G401 (cell line): ENCODE data around the gene KLK12. TPM values are rescaled to one million over a fixed set of nuclear protein-coding genes. Genes with fewer than 3 reads are reported as not detected.

Experiments
- DNase-seq: peaks from one replicate; pipeline ENCODE4 v3.0.0-alpha.2; 2015; ENCODE audit warnings: low spot score
- in situ Hi-C: cut with HindIII; loops from 2 replicates; pipeline ENCODE4 v1.10.0; 2016; ENCODE audit warnings: low sequenced_read_pairs, mixed read lengths
- total RNA-seq: library from RNA; depleted of rRNA; stranded (reverse); fragments of >200 nt; shearing (Covaris generic); gene quantifications from 2 replicates; pipeline ENCODE4 v1.2.3, GENCODE V29; 2014; rRNA removed

KLK12 gene, protein sequence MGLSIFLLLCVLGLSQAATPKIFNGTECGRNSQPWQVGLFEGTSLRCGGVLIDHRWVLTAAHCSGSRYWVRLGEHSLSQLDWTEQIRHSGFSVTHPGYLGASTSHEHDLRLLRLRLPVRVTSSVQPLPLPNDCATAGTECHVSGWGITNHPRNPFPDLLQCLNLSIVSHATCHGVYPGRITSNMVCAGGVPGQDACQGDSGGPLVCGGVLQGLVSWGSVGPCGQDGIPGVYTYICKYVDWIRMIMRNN
- not detected in 2 replicates for total RNA-seq

DNA sequence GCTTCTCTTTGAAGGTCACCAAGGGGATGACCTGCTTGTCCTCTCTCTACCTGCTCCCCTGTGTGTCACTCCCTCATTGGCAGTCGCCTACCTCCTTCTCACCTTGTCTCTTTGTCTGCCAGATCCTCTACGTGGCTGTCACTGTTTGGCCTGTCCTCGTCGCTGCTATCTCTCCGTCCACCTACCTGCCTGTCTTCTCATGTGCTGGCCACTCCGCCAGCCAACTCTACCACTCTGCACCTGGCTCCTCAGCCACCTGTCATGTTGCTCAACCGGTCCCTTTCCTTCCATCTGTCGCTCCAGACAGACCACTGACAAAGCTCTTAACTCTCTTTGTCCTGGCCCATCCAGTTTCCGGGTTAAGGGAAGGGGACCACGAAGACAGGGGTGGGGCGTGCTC, at the start of gene KLK12:
Gene KLK12, minus strand, starts transcription at position 299 of the 400 bp plus-strand sequence. CDS start 381 bp downstream, outside the sequence.
- DNase-seq: no peak
- in situ Hi-C loops: no loop called here

- DNase-seq: no peak
- in situ Hi-C loops: no loop called here
Measured at GRCh38 chr19:51084505-51084904, 49.7 kb upstream of the KLK12 start.

DNA sequence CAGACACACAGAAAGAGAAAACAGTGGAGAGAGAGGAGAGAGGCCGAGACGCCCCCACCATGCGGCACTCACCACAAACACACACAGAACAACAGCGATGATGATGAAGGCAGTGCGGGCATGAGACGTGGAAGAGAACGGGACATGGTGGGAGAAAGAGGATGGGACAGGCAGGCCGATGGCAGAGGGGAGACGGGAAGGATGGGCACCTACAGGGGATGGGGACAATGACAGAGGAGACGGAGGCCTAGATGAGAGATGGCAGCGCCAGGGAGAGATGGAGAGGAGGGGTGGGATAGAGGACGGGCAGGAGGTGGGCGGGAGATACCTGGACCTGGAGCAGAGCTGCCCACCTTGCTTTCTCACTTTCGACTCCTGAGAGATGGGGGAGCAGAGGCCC, 49.0 kb upstream of the KLK12 start:
- no peak for DNase-seq
- in situ Hi-C loops: no loop called here

DNA sequence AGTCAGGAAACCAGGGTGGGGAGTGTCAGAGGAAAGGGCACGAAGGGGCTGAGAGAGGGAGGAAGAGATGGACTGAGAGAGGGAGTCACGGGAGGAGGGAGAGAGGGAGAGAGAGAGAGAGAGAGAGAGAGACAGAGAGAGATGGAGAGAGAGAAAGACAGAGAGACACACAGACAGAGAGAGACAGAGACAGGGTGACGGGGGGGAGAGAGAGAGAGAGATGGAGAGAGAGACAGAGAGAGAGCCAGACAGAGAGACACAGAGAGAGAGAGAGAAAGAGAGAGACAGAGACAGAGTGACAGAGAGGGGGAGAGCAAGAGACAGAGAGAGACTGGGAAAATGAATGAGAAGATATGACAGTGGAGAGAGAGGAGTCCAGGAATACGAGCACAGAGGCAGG, 48.4 kb upstream of the KLK12 start:
- in situ Hi-C loops: no loop called here
- no peak for DNase-seq

DNA sequence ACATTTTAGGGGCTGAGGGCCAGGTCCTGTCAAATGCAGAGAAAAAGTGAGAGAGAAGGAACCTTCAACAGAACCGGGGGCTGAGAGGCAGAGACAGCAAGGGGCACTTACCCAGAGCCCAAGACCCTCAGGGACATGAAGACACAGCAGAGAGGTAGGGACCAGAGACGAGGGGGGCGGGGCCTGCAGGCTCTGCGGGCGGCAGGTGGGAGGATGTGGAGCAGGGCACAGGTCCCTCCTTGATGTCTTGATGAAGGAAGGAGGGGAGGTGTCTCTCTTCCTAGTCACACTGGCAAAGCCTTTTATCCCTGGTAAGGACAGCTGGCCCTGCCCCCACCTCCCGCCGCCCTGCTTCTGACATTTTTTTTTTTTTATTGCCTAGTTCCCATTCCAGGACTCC, 47.8 kb upstream of the KLK12 start, which contains the start of gene KLK14:
Gene KLK14, minus strand, starts transcription at position 277 of the 400 bp plus-strand sequence. Its CDS starts 273 bp downstream, at position 4.
- no peak for DNase-seq
- in situ Hi-C loops: no loop called here

DNA sequence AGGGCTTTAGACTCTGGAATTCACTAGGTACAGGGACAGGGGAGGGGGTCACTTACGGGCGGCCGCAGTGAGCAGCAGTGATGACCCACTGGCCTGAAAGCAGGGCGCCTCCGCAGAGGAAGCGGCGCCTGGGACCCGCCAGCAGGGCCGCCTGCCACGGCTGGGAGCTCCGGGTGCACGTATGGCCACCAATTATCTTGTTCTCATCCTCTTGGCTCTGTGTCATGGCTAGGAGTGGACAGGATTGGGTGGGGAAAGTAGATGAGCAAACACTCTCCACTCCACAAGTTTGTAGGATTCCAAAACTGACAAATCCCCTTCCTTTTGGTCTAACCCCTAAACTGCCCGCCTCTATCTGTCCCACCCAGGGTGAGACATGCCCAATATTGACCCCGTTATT, 46.7 kb upstream of the KLK12 start:
- no peak for DNase-seq
- in situ Hi-C loops: no loop called here

DNA sequence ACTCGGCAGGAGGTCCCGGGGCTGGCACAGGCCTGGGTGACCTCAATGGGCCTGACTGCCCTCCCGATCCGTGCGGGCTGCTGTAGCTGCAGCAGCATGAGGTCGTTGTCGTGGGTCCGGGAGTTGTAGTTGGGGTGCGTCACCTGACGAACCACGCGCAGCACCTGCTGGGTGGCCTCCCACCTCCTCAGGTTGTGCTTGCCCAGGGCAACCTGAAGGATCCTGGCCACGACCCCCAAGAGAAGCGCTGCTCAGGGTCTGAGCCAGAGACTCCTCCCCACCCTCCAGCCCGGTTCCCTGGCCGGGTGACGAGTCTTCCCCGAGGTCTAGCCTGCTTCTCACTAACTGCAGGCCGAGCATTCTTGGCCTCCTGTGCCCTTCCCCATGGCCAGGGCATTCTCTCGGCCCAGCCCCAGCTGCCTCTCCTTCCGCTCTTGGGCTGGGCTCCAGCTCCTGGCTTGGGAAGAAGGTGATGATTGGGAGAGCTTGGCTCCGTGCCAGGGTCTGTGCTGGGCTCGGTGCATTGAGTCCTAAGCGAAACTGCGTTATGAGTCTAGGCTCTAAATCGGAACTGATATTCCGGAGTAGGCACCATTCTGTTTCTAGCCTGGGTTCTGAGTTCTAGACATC, 44.8 kb upstream of the KLK12 start:
- DNase-seq: peak; percentile 13
- in situ Hi-C loops: no loop called here

DNA sequence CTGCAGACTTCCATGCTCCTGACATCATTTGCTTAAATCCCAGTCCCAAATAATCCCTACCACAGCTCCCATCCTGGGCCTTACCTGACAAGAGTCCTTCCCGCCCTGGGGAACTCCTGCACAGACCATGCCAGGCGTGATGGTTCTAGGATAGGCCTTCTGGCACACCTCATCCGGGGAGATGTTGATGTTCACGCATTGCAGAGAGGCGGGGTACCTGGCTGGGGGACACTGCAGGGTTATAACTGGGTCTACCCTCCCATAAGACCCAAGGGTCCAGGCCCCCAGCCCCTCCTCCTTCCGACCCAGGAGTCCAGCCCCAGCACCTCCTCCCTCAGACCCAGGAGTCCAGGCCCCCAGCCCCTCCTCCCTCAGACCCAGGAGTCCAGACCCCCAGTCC, 43.9 kb upstream of the KLK12 start:
- in situ Hi-C loops: no loop called here
- DNase-seq: no peak

DNA sequence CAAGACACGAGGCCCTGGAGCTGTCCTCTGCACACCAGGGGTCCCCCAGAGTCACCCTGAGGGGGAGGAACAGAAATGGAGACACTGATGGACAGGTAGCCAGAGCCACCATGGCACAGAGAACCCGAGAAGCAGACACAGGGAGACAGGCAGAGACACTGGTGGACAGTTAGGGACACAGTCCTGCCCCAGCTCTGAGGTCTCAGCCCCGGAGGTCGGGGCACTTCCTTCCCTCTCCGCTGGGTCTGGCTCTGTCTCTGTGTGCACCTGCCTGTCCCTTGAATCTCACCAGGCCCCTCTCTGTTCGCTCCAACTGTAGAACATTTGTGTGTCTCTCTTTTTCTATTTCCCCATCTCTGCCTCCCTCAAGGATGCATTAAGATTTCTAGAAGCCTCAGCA, 43.3 kb upstream of the KLK12 start:
- in situ Hi-C loops: no loop called here
- DNase-seq: no peak

DNA sequence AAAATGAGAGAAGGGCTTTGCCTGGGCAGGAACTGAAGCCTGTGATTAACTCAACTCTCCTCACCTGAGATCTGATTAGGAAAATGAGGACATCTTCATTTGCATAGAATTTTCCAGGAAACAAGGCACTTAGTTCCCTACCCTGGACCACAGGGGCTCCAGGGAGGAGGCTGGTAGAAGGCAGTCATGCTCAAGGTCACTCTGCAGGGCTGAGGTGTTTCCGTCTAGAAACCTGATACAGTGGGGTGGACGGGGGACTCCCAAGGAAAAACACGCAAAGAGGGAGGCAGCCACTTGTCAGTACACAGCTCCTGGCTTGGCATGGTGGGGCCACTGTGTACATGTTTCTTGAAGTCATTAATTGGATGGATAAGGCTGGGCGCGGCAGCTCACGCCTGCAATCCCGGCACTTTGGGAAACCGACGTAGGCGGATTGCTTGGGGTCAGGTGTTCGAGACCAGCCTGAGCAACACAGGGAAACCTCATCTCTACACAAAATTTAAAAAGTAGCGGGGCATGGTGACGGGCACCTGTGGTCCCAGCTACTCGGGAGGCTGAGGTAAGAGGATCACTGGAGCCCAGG, 41.9 kb upstream of the KLK12 start:
- in situ Hi-C loops: no loop called here
- no peak for DNase-seq

- in situ Hi-C loops: no loop called here
- no peak for DNase-seq
Measured at GRCh38 chr19:51075998-51076397, 41.2 kb upstream of the KLK12 start.

- in situ Hi-C loops: no loop called here
- no peak for DNase-seq
Measured at GRCh38 chr19:51071095-51071405, 36.2 kb upstream of the KLK12 start.

DNA sequence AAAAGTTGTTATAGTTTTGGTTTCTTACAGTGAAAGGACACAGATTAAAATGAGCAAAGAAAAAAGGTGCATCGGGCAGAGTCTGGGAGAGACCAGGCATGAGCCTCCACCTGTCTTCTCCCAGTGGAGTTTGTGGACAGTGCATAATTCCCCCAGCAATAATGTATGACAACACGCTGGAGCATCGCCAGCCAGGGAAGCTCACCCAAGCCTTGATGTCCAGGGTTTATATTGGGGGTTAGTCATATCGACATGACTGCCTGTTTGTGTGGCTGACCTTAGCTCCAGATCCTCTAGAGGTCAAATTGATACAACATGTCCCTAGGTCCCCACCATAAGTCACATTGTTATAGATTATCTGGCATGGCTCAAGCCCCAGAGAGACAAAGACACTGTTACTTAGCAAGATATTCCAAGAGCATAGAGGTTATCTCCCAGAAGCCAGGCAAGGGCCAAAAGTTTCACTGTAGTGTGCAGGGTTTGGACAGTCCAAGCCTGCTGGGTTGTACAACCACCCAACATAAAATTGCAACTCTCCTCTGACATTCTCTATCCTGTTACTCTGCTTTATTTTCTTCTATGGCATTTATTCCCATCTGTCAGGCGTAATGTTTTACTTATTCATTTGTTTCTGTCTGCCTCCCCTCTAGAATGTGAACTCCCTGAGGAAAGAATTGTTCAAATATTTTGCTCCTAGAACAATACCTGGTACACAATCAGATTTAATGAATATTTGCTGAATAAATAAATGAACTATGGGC, 35.7 kb upstream of the KLK12 start:
- in situ Hi-C loops: no loop called here
- DNase-seq: no peak

GRCh38 chr19:51066393-51067186, 31.8 kb upstream of the KLK12 start:
- DNase-seq: no peak
- in situ Hi-C loops: no loop called here

DNA sequence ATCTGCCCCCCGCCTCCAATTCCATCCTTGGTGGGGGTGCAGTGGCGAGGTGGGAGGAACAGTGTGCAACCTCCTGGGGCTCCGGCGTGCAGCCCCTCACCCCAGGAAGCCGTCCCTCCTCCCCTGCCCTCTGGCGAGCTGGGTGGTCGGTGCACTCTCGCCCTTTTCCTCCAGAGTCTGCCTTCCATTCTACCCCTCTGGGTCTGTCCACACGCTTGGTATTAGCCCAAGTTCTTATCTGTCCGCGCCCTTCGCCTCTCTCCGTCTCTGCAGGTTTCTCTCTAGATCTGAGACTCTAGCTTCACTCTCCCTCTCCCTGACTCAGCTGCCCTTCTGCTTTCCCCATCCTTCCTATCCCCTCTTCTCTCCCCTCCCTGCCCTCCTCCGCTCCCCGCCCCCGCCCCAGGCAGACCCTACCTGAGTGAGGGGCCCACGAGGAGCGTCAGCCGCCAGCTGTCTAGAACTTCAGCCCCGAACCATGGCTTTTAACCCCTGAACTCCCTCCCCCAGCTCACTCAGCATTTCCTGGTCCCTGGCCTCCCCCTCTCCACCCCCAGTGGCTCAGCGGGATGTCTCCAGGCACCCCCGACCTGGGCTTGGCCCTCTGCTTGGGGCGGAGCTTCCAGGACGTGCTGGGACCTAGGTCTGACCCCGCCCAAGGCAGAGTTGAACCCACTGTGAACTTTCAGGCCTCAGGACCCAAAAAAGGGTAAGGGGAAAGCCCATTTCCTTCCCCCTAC, 30.6 kb upstream of the KLK12 start:
- in situ Hi-C loops: no loop called here

GRCh38 chr19:51064534-51065220, 29.9 kb upstream of the KLK12 start, which contains the start of gene KLK13:
KLK13 (minus strand) TSS chr19:51065092; CDS start chr19:51065067, 25 bp downstream.
- no peak for DNase-seq
- in situ Hi-C loops: no loop called here

More for the DNA sequence above, 30.6 kb upstream of the KLK12 start:
- no peak for DNase-seq

DNA sequence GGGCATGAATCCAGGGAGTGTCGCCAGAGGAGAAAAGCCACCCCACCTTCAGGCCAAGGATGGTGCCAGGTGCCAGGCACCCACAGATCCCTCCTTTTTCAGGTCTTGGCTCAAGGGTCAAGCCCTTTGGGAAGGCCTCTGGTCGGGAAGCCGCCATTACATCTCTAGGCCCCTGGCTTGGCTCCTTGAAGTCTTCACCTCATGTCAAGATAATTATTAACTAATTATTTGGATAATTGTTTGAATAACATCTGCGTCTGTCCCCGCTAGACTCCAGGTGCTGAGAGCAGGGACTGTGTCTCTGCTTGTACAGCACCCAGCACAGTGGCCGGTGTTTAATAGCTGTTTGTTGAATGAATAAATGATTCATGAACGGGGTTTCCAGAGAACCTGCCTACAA, 28.9 kb upstream of the KLK12 start:
- DNase-seq: no peak

DNA sequence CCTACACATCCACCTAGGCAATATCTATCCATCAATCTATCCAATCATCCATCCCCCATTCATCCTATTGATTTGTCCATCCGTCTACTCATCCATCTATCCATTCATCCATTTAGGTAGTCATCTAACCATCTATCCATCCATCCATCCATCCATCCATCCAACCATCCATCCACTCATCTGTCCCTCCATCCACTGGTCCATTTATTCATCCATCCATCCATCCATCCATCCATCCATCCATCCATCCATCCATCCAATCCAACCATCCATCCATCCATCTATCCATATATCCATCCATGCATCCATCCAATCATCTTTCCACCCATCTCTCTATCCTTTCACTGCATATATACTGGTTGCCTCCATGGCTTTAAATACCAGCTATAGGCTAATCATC, 26.2 kb upstream of the KLK12 start:
- in situ Hi-C loops: no loop called here
- no peak for DNase-seq

More for the DNA sequence above, 28.9 kb upstream of the KLK12 start:
- in situ Hi-C loops: no loop called here
